22Rv1 (cell line): ENCODE measurements around the gene ZNF556.

Experiments used
- H3K27ac ChIP-seq: fragments of 450-650 bp; 2 replicates; pipeline ENCODE4 v1.5.1; 2017
- ZFX ChIP-seq: fragments of 450-650 bp; IDR thresholded peaks from 2 replicates; pipeline ENCODE4 v1.6.1; 2017; ENCODE audit warnings: antibody characterized with exemption, borderline replicate concordance
- TF ChIP-seq, protein P1 (sequence below): fragments of 450-650 bp; IDR thresholded peaks from 2 replicates; pipeline ENCODE4 v1.5.1; 2017; ENCODE audit warnings: mild to moderate bottlenecking

ZNF556 gene

DNA sequence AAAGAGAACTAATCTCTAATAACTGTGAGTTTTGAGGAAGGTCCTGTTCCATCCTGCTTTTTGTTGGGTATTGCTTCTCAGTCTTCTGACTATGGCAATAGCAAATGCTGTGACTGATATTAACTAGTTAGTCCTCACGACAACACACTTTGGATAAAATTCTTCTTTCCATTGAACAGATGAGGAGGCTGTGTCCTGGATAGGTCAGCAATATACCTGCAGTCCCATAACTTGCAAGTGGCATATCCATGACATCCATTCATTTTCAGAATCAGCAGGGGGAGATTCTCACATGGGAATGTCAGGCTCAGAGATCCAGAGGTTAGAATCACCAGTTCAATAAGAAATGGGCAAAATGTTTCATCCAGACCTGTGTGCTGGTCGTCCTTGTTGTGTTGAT is 40.1 kb upstream of the ZNF556 start:
- H3K27ac ChIP-seq = no peak overlapping the region
- TF ChIP-seq, protein P1, sequence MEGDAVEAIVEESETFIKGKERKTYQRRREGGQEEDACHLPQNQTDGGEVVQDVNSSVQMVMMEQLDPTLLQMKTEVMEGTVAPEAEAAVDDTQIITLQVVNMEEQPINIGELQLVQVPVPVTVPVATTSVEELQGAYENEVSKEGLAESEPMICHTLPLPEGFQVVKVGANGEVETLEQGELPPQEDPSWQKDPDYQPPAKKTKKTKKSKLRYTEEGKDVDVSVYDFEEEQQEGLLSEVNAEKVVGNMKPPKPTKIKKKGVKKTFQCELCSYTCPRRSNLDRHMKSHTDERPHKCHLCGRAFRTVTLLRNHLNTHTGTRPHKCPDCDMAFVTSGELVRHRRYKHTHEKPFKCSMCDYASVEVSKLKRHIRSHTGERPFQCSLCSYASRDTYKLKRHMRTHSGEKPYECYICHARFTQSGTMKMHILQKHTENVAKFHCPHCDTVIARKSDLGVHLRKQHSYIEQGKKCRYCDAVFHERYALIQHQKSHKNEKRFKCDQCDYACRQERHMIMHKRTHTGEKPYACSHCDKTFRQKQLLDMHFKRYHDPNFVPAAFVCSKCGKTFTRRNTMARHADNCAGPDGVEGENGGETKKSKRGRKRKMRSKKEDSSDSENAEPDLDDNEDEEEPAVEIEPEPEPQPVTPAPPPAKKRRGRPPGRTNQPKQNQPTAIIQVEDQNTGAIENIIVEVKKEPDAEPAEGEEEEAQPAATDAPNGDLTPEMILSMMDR = no peak
- TF ChIP-seq ZFX = no peak

DNA sequence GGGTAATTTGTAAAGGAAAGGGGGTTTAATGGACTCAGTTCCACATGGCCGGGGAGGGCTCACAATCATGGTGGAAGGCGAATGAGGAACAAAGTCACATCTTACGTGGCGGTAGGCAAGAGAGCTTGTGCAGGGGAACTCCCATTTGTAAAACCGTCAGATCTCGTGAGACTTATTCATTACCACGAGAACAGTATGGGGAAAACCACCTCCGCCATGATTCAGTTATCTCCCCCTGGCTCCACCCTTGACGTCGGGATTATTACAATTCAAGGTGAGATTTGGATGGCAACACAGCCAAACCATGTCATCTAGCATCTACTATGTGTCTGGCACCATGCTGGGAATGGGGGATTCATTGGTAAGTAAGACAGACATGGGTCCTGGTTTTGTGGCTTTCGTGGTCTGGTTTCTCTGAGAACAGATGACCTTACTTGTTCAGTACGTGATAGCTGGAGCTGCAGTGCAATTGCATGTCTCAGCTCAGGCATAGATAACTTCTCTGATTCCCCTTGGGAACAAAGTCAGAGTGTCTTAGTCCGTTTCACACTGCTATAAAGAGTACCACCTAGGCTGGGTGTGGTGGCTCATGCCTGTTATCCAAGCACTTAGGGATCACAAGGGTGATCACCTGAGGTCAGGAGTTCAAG is 39.2 kb upstream of the ZNF556 start:
- TF ChIP-seq, protein P1 = no peak
- TF ChIP-seq ZFX = no peak
- H3K27ac ChIP-seq = no peak overlapping the region

DNA sequence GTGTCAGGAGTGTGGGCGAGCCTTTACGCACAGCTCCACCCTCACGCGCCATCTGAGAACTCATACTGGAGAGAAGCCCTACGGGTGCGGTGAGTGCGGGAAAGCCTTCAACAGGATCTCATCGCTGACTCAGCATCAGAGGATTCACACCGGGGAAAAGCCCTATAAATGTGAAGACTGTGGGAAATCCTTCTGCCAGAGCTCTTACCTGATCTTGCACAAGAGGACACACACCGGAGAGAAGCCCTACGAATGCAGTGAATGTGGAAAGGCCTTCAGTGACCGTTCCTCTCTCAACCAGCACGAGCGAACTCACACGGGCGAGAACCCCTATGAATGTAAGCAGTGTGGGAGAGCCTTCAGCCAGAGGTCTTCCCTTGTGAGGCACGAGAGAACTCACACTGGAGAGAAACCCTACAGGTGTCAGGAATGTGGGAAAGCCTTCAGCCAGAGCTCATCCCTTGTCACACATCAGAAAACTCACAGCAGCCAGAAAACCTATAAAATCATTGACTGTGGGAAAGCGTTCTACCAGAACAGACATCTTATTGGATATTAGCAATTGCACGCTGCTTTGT is 32.8 kb upstream of the ZNF556 start:
- no peak overlapping the region for H3K27ac ChIP-seq
- no peak for TF ChIP-seq ZFX
- TF ChIP-seq, protein P1 = no peak

DNA sequence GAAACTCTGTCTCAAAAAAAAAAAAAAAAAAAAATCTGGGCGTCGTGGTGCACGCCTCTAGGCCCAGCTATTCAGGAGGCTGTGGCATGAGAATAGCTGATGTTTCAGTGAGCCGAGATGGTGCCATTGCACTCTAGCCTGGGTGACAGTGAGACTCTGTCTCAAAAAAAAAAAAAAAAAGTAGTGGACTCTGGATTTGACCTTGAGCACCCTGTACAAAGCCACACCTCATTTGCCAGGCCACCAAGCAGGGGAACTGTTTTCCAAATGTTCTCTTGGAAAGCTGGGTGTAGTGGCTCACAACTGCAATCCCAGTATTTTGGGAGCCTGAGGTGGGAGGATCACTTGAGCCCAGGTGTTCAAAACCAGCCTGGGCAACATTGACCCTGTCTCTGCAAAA is 29.7 kb upstream of the ZNF556 start:
- TF ChIP-seq, protein P1 = no peak
- no peak for TF ChIP-seq ZFX
- no peak overlapping the region for H3K27ac ChIP-seq

DNA sequence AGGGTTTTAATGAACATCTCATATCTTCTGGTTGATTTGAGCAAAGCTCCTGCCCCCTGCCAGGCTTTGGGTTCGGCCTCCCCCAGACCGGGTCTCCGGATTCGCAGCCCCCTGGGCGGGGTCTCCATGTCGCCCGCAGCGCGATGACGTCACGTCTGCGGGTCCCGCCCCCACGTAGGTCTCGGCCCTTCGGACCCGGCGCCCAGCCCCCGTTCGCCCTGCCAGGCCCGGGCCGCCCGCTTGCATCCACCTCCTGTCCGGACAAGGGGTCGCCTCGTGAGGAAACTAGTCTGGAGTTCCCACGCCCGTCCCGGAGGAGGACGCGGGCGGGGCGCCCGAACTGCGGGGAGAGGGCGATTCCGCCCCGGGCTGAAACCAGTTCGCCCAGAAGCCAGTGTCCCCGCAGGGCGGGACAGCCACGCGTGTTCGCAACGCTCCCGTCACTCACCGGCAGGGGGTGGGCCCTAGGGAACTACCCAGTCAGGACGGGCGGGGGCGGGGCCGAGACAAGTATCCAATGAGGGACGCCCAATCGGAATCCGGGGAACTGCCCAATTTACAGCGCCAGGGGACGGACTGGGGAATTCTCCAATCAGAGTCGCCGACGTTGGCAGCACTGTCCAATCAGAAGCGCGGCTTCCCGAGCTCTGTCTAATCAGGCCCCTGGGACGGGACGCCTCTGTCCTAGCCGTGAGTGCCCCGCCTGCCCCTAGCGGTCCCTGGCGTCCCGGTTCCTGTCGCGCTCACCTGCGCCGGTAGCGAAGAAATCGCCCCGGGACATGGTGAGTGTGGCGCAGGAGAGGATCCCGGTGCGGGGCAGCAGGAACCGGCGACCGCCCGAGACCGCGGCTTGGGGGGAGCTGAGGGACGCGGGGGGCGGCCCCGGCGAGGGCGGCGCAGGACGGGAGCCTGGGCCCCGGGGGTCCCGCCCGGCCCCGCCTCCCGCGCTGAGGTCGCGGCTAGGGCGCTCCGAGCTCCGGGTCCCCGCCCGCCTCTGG is 26.0 kb upstream of the ZNF556 start, which contains the start of gene ZNF555:
Gene ZNF555, plus strand, starts transcription at position 682 of the 998 bp plus-strand sequence. Its CDS starts 98 bp downstream, at position 780.
- H3K27ac ChIP-seq = peak within 1 kb of the TSS; percentile 65
- TF ChIP-seq, protein P1 = peak; percentile 72
- TF ChIP-seq ZFX = no peak

DNA sequence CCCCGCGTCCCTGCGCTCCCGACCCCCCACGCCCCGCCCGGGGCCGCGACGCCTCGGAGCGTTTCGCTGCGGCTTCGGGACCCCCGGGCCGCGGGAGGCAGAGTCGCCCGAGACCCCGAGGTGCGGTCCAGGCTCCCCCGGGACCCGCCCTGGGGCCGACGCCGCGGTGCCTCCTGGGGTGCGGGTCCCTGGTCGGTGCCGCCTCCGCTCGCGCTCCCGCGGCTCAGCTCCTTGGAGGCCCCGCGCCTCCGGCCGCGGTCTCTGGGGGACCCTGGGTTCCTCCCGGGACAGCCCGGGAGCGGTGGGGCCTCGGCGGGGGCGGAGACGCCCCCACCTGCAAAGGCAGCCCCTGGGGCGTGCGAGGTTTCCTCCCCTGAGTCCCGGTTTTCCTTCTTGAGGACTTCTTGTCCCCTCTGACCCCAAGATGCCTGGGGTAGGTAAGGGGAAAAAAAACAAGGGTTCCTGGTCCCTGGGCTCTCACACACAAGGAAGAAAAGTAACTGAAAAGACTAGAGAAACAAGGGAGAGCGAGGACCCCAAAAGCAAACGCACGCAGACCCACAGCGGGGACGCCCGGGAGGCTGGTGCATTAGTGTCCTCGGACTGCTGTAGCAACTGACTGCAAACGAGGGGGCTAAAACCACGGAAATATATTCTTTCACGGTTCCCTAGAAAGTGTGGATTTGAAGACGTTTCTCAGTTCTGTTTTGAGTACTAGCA is 25.1 kb upstream of the ZNF556 start:
- H3K27ac ChIP-seq = peak overlapping the region; percentile 65; the same call in 1 of the 2 replicates
- TF ChIP-seq ZFX = no peak
- TF ChIP-seq, protein P1 = no peak
